HEK293 (cell line): Measurements from ENCODE around the gene CACNA1B.

Source experiments
- HOXC10 ChIP-seq: sonication (generic); formaldehyde crosslinking; IDR thresholded peaks from 2 replicates; pipeline ENCODE4 v1.8.1; 2023; ENCODE audit warnings: mild to moderate bottlenecking, missing genetic modification reagents
- MEIS1 ChIP-seq: sonication (generic); formaldehyde crosslinking; IDR thresholded peaks from 2 replicates; pipeline ENCODE4 v1.8.1; 2022; ENCODE audit warnings: missing genetic modification reagents, mild to moderate bottlenecking, borderline replicate concordance
- MZF1 ChIP-seq: fragments of 450-650 bp; formaldehyde crosslinking; IDR thresholded peaks from 2 replicates; pipeline ENCODE4 v1.5.1; 2017; ENCODE audit warnings: missing biosample characterization, missing genetic modification characterization, borderline replicate concordance
- RBAK ChIP-seq: fragments of 450-650 bp; formaldehyde crosslinking; IDR thresholded peaks from 2 replicates; pipeline ENCODE4 v1.5.1; 2016; ENCODE audit warnings: missing biosample characterization, missing genetic modification characterization
- SP2 ChIP-seq: fragments of 450-650 bp; formaldehyde crosslinking; IDR thresholded peaks from 2 replicates; pipeline ENCODE4 v1.5.1; 2016; ENCODE audit warnings: missing biosample characterization, missing genetic modification characterization
- TCF7L2 ChIP-seq: IDR thresholded peaks from 2 replicates; pipeline ENCODE4 v1.6.1; 2011; ENCODE audit warnings: low read depth, mild to moderate bottlenecking, inconsistent platforms, low read length, moderate library complexity, borderline replicate concordance
- YY1 ChIP-seq: fragments of 450-650 bp; formaldehyde crosslinking; IDR thresholded peaks from 2 replicates; pipeline ENCODE4 v1.5.1; 2018; ENCODE audit warnings: missing biosample characterization, missing genetic modification characterization
- ZNF121 ChIP-seq: fragments of 450-650 bp; formaldehyde crosslinking; IDR thresholded peaks from 2 replicates; pipeline ENCODE4 v1.5.1; 2016; ENCODE audit warnings: missing biosample characterization, missing genetic modification characterization
- ZNF239 ChIP-seq: fragments of 450-650 bp; formaldehyde crosslinking; IDR thresholded peaks from 2 replicates; pipeline ENCODE4 v1.5.1; 2016; ENCODE audit warnings: missing biosample characterization, missing genetic modification characterization
- ZNF335 ChIP-seq: fragments of 450-650 bp; formaldehyde crosslinking; conservative IDR thresholded peaks from 2 replicates; pipeline ENCODE4 v1.5.1; 2016; ENCODE audit warnings: missing biosample characterization, missing genetic modification characterization
- ZNF350 ChIP-seq: fragments of 450-650 bp; formaldehyde crosslinking; IDR thresholded peaks from 2 replicates; pipeline ENCODE4 v1.5.0; 2017; ENCODE audit warnings: missing biosample characterization, mild to moderate bottlenecking, missing genetic modification characterization
- ZNF776 ChIP-seq: fragments of 450-650 bp; formaldehyde crosslinking; IDR thresholded peaks from 2 replicates; pipeline ENCODE4 v1.5.0; 2017; ENCODE audit warnings: missing biosample characterization, missing genetic modification characterization, borderline replicate concordance
- TF ChIP-seq, protein P1 (sequence below): fragments of 450-650 bp; formaldehyde crosslinking; IDR thresholded peaks from 2 replicates; pipeline ENCODE4 v1.5.1; 2016; ENCODE audit warnings: missing biosample characterization, missing genetic modification characterization

DNA sequence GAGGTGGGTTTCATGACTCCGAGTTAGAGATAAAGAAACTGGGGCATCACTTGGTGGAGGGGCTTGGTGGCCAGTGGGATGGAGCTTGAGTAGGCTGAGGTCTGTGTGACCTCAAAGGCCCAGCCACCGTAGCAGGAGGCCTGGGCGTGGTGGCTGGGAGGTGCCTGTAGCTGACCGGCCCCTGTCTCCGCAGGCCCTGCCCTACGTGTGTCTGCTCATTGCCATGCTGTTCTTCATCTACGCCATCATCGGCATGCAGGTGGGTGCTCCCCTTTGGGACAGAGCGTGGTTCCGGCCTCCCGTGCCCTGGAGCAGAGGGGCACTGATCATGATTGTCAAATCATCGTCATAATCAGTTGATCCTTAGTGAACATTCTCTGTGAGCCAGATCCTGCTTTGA, 196.2 kb downstream of the CACNA1B start:
- no peak for TF ChIP-seq RBAK
- no peak for TF ChIP-seq ZNF335 (tag by site-specific recombination)
- TF ChIP-seq, protein P1, sequence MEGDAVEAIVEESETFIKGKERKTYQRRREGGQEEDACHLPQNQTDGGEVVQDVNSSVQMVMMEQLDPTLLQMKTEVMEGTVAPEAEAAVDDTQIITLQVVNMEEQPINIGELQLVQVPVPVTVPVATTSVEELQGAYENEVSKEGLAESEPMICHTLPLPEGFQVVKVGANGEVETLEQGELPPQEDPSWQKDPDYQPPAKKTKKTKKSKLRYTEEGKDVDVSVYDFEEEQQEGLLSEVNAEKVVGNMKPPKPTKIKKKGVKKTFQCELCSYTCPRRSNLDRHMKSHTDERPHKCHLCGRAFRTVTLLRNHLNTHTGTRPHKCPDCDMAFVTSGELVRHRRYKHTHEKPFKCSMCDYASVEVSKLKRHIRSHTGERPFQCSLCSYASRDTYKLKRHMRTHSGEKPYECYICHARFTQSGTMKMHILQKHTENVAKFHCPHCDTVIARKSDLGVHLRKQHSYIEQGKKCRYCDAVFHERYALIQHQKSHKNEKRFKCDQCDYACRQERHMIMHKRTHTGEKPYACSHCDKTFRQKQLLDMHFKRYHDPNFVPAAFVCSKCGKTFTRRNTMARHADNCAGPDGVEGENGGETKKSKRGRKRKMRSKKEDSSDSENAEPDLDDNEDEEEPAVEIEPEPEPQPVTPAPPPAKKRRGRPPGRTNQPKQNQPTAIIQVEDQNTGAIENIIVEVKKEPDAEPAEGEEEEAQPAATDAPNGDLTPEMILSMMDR (tag by site-specific recombination) = no peak
- TF ChIP-seq MZF1 (tag by site-specific recombination) = no peak
- TF ChIP-seq SP2 (tag by site-specific recombination) = no peak
- TF ChIP-seq HOXC10 (CRISPR knock-in tag) = no peak
- no peak for TF ChIP-seq ZNF776
- TF ChIP-seq MEIS1 = no peak
- no peak for TF ChIP-seq TCF7L2
- no peak for TF ChIP-seq ZNF239 (tag by site-specific recombination)
- no peak for TF ChIP-seq ZNF121
- no peak for TF ChIP-seq ZNF350 (tag by site-specific recombination)
- TF ChIP-seq YY1 = no peak
